DOHH2 (cell line): Measurements from ENCODE around the gene SCG5.

Experiments used
- EZH2phosphoT487 ChIP-seq: fragments of 200-600 bp; sonication (generic); IDR thresholded peaks from 2 replicates; pipeline ENCODE4 v1.6.1; 2017; ENCODE audit warnings: borderline replicate concordance, mild to moderate bottlenecking, antibody characterized with exemption, low read length, moderate library complexity, mixed read lengths
- TF ChIP-seq, protein P1 (sequence below): fragments of 200-600 bp; sonication (generic); IDR thresholded peaks from one replicate; pipeline ENCODE4 v1.5.1; 2014; ENCODE audit warnings: antibody characterized with exemption, mild to moderate bottlenecking, low read depth, low read length; ENCODE audit not compliant: poor library complexity, severe bottlenecking

DNA sequence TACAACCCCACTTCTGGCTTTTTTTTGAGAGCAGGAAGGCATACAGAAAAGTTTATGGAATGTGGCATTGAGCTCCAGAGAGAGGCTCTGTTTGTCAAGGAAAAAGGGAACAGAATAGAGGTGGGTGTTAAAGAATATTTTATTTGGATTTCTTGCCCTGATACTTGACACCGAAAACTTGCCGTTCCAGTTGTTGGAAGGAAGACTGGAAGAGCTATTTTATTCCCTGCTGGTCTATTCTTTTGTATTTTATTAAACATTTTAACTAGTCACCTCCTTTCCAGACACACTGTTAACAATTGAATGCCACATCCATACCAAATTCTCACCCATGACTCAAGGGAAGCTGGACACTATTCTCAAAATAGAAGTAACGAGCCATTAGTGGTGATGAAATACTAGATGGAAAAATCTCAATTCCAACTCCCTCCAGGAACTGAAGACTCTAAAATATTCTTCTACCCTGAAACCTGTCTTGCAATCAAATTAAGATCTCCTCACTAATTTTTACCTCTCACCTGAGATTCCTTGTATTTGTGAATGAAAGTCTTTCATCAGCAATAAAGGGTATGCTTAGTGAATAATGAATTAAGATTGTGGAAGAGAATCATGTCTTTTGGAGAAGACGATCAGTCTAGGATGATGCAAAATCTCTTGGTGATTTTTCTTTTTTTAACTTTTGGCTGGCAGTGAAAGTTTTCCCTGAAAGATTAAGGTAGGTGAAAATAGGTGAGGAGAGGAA lies 104.8 kb downstream of the SCG5 start:
- TF ChIP-seq, protein P1, sequence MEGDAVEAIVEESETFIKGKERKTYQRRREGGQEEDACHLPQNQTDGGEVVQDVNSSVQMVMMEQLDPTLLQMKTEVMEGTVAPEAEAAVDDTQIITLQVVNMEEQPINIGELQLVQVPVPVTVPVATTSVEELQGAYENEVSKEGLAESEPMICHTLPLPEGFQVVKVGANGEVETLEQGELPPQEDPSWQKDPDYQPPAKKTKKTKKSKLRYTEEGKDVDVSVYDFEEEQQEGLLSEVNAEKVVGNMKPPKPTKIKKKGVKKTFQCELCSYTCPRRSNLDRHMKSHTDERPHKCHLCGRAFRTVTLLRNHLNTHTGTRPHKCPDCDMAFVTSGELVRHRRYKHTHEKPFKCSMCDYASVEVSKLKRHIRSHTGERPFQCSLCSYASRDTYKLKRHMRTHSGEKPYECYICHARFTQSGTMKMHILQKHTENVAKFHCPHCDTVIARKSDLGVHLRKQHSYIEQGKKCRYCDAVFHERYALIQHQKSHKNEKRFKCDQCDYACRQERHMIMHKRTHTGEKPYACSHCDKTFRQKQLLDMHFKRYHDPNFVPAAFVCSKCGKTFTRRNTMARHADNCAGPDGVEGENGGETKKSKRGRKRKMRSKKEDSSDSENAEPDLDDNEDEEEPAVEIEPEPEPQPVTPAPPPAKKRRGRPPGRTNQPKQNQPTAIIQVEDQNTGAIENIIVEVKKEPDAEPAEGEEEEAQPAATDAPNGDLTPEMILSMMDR, result no peak
- no peak for TF ChIP-seq EZH2phosphoT487
